HG02610 (cell line): ENCODE data around the gene MVP.

Experiments
- ATAC-seq: cut with Tn5 transposase; IDR thresholded peaks from one replicate; pipeline ENCODE4 v1.9.1; 2021; ENCODE audit warnings: mild to moderate bottlenecking, moderate library complexity; ENCODE audit not compliant: unreplicated experiment

Gene MVP

DNA sequence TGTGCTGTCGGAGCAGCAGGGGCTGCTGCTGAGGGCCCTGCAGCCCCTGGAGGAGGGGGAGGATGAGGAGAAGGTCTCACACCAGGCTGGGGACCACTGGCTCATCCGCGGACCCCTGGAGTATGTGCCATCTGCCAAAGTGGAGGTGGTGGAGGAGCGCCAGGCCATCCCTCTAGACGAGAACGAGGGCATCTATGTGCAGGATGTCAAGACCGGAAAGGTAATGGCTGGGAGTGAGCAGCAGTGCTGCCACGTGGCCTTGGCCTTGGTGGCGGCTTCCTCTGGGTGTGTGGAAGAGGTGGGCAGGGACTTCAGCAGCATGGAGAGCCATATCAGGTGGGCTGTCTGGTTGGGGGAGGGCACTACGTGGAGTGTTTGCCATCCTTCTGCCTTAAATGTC, 20.0 kb downstream of the MVP start:
- no peak for ATAC-seq

DNA sequence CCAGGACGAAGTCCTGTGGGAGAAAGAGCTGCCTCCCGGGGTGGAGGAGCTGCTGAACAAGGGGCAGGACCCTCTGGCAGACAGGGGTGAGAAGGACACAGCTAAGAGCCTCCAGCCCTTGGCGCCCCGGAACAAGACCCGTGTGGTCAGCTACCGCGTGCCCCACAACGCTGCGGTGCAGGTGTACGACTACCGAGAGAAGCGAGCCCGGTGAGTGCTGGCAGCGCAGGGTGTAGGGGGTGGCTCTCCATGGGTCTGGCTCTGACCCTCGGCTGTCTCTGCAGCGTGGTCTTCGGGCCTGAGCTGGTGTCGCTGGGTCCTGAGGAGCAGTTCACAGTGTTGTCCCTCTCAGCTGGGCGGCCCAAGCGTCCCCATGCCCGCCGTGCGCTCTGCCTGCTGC, 21.4 kb downstream of the MVP start:
- no peak for ATAC-seq

DNA sequence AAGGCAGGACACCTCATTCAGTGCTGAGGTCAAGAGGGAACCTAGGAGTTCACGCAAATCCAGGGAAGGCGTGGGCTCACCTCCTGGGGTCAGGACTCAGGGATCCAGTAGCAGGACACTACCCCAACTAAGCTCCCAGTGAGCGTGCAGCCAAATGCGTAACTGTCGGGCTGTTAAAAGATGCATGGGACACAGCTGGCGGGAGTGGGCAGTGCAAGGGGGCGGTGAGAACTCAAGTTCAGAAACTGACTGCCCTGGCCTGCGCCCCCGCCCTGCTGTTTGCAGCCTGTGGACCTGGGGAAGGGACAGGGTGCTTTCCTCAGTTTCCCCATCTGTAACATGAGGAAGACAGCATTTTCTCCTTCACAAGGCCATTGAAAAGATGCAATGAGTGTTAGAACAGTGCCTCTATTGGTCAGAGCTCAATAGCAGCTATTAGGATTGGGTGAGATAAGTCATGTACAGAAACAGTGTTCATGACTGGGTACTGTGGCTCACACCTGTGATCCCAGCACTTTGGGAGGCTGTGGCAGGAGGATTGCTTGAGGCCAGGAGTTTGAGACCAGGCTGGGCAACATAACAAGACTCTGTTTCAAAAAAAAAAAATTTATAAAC, 22.6 kb downstream of the MVP start:
- no peak for ATAC-seq

DNA sequence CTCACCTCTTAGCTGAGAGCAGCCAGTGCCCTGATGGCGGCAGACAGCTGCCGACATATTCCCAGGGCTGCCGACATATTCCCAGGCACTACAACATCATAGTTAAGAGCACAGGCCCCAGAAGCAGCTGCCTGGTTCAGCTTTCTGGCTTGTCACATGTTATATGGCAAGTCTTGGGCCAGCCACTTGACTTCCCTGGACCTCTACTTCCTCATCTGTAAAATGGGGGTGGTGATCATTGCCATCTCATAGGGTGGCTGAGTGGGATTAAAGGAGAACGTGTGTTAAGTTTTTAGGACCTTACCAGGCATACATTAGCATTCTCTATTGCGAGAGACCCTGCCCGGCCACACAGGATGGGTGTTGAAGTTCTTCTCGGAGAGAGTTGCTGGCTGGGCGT, 23.7 kb downstream of the MVP start:
- ATAC-seq: no peak

DNA sequence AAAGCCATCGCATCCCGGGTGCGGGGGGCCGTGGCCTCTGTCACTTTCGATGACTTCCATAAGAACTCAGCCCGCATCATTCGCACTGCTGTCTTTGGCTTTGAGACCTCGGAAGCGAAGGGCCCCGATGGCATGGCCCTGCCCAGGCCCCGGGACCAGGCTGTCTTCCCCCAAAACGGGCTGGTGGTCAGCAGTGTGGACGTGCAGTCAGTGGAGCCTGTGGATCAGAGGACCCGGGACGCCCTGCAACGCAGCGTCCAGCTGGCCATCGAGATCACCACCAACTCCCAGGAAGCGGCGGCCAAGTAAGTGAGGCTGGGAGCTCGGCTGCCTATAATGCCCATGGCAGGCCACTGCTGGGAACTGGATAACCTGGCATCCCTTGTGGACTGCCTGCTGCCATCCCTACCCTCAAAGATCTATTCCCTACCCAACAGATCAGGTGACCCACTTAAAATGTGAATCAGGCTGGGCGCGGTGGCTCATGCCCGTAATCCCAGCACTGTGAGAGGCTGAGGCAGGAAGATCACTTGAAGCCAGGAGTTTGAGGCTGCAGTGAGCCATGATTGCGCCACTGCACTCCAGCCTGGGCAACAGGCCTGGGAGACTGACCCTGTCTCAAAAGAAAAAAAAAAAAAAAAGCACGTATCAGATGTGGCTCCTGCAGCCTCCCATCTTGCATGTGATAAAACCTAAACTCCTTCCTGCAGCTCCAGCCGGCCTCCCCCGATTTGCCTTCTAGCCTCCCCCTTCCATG, 24.5 kb downstream of the MVP start:
- no peak for ATAC-seq

DNA sequence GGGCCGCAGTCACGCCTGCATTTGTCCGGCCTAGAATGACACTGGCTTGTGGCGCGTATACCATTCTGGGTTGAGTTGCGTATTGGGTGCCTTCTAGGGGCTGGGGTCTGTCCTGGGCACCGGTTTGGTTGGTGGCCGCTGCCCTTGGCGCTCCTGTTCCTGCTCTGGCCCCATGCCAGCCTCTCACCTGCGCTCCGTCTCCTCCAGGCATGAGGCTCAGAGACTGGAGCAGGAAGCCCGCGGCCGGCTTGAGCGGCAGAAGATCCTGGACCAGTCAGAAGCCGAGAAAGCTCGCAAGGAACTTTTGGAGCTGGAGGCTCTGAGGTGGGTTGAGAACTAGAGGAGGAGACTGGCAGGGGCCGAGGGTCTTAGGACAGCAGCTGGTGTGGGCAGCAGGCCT, 25.4 kb downstream of the MVP start:
- ATAC-seq: no peak

DNA sequence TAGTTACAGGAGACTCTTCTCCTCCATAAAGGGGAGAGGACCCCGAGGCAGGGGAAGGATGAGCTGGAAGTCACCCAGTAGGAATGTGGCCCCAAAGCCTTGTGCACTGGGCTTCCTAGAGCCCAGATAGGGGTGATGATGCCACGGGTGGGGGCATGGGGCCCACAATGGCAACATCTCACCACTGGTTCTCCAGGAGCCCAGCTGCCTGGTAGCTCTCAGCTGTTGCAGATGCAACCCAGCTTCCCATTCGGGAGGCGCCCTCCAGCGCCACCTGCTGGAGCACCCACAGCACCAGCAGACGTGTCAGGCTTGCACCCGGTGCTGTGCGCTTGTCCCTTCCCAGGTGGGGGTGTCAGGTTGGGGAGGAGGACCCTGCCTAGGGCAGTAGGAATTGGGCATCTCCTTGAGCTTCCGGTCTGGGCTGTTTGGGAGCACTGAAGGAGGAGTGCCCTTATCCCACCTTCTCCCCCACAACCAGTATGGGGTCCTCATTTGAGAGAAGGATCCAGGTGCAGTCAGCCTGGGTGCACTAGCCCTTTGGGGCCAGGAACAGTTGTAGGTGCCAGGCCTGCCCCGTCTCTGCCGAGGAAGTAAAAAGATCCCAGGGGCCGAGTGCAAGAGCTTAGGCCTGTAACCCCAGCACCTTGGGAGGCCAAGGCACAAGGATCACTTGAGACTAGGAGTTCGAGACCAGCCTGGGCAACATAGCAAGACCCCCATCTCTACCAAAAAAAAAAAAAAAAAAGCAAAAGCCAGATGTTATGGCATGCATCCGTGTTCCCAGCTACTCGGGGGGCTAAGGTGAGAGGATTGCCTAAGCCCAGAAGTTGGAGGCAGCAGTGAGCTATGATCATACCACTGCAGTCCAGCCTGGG, 28.4 kb downstream of the MVP start:
- no peak for ATAC-seq

DNA sequence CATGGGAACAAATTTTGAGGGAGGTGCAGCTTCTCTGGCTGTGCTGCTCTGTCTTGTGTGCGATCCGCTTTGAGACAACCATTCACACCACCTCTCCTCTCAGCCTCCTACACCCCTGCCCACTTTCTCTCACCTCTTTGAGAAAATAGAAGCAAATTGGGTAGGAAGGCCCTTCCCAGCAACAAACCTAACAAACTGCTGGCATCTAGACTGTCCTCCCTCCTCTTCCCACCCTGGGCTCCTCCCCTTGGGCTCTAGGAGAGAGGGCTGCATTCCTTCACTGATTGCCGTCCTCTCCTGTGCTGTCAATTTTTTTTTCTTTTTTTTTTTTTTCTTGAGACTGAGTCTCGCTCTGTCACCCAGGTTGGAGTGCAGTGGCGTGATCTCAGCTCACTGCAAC, 29.2 kb downstream of the MVP start:
- ATAC-seq: no peak

DNA sequence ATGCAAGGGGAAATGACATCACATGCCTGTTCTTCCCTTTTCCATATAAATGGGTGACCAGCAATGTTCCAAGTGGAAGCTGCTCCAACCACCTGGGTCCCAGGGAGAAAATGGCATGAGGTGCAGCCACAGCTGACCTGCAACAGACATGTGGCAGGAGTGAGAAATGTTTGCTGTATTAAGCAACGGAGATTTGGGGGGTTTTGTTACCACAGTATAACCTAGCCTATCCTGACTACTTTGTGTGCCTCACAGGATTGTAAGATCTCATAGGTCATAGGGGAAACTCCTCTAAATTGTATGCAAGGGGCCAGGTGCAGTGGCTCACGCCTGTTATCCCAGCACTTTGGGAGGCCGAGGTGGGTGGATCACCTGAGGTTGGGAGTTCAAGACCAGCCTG, 30.7 kb downstream of the MVP start:
- no peak for ATAC-seq

DNA sequence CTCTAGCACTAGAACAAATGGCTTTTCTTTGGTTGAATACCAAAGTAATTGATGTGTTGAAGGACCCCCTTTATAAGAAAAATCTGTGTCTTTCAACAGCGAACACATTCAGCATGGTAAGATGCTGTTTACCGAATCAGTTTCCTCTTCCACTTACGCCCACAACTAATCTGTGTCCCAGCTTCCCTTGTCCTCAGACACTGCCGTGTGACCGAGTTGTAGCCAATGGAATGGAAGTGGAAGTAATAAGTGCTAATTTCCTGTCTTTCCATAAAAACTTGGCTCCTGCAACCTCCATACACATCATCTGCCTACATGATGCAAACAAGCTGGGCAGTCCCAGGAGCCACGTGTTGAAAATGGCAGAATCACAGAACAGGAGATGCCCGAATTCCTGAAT, 32.4 kb downstream of the MVP start:
- ATAC-seq: no peak

DNA sequence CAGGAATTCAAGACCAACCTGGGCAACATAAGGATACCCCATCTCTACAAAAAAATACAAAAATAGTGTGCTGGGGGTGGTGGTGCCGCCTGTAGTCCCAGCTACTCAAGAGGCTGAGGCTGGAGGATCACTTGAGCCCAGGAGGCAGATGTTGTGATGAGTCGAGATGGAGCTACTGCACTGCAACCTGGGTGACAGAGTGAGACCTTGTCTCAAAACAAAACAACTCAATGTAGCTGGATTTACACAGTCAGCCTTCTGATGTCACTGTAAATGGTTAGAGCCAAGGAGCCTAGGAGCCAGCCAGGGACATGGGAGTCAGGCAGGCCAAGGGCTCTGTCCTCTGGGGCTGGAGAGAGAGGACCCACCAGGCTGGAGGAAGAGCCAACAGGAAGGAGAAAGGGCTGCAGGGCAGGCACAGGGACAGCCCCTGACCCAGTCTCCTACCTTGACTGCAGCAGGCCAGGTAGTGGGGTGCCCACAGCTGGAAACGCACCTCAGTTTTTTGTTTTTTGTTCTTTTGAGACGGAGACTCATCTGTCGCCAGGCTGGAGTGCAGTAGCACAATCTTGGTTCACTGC, 34.3 kb downstream of the MVP start:
- ATAC-seq: no peak

DNA sequence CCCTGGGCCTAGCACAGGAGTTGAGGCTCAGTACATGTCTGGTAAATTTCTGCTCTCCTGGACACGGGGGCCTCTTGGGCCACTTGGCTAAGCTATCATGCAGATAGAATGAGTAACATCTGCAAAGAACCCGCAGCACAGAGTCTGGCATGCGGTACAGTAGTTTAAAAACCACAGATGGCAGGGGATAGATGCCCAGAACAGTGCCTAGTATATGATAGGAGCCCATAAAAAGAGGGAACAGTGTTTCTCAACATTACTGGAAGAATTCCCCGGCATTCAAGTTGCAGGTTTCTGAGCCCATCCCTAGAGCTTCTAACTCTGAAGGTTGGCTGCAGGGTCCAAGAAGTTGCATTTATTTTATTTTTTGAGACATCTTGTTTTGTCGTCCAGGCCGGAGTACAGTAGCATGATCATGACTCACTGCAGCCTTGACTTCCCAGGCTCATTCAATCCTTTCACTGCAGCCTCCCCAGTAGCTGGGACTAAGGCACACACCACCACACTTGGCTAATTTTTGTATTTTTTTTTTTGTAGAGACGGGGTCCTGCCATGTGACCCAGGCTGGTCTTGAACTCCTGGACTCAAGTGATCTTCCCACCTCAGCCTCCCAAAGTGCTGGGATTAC, 37.0 kb downstream of the MVP start:
- no peak for ATAC-seq

DNA sequence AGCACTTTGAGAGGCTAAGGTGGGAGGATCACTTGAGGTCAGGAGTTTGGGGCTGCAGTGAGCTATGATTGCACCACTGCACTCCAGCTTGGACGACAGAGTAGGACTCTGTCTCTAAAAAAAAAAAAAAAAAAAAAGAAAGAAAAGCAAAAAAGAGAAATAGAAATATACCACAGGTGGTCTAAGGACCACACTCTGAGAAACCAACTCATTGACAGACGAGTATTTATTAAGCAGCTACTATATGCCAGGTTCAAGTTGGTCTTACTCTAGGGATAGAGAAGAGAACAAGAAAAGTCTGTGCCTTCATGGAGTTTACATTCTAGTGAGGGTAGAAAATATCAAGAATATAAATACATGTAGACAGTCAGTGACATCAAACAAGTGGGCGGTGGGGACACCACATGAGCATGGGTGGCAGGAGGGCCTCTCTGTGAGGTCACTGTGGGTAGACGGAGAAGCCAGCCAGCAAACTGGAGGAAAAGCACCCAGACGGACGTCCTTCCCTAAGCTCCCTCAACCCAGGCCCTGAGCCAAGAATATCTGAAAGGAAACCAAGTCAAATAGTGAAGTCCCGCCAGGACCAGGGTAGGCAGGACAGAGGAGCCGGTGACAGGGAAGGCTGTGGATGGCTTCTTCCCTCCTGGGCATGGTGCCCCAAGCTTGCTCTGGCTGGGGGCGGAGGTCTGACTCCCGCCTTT, 38.0 kb downstream of the MVP start:
- ATAC-seq: no peak

DNA sequence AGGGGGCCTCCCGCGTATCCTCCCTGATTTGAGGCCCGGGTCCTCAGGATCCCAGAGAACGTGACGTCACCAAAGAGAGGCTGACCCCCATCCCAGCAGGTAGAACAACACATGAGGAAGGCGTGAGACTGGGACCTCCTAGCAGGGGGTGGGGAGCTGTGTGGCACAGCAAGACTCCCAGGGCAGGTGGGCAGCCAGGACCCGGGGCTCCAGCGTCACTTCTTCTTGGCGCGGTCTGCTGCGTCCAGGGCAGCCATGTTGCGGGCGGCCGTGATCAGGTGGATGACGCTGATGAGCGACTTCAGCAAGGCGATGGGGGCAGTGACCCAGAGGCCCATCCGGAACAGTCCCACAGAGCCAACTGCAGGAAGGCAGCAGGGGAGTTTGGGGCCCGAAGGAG, 38.7 kb downstream of the MVP start:
- ATAC-seq: no peak

DNA sequence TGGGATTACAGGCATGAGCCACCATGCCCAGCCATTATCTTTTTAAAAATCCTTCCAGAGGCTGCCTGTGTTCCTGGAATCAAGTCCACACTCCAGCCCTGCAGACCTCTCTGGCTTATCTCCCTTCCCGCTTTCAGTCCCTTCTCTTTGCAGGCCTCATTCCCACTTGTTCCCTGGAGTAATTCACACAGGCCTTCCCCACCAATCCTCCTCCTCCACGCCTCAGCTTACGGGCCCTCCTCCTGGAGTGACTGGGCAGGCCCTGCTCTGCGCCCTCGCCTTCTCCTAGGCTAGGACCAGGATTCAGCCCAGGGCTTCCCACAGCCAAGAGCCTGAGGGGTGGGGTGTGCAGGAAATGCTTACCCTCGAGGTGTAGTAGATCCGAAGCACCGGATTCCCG, 40.0 kb downstream of the MVP start:
- ATAC-seq: no peak

DNA sequence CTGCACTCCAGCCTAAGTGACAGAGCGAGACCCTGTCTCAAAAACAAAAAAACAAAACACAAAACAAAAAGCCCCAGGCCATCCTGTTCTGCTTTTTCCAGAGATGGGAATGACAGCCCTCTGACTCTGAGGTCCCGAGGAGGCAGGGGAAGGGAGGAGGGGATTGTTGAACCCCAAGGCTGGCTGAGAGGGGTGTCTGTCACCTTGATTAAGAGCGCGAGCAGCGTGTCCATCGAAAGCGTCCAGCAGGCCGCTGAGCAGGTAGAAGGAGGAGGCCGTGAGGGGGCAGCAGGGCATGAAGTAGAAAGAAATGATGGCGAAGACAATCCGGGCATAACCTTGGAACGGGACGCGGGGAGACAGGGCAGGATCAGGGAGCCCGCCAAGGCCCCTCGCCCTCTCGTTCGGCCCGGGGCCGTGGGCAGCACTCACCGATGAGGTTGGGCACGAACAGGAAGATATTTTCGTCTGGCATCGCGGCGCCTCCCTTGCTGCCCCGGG, 42.2 kb downstream of the MVP start:
- no peak for ATAC-seq

DNA sequence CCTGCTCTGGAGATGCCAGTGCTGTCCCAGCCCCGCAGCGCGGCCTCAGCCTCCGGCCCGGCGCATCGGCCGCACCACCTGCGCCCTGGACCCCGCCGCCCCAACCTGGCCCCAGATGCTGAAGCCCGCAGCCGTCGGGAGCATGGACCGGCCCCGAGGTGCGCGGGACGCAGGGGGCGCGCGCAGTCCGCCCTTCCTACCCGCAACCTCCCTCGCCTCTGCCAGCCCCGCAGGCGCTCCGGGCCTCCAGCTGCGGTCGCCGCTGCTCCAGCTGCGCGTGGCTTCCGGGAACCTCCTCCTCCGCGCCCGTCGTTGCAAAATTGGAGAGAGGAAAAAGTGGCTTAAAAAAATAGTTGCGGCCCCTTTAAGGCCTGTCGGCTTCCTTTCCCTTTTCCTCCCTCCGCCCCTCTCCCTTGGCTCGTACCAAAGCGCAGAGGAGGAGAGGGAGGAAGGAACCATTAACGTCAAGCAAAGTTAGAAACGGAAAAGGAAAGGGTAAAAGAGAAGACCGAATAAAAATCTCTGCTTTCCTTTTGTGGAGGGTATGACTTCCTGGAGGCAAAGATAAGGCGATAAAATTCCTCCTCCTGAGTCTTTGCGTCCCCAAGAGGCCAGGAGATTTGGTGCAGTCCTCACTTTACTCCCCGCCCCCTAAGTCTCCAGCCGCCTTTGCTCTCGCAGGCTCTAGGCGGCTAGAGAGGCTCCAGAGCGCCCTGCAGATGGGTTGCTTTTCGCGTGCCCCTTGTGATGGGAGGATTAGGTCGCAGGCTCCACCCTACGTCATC, 42.8 kb downstream of the MVP start, which contains the start of gene CDIPT:
Gene CDIPT, minus strand, starts transcription at position 343 of the 785 bp plus-strand sequence. CDS start 369 bp downstream, outside the sequence.
- peak; percentile 96 for ATAC-seq

DNA sequence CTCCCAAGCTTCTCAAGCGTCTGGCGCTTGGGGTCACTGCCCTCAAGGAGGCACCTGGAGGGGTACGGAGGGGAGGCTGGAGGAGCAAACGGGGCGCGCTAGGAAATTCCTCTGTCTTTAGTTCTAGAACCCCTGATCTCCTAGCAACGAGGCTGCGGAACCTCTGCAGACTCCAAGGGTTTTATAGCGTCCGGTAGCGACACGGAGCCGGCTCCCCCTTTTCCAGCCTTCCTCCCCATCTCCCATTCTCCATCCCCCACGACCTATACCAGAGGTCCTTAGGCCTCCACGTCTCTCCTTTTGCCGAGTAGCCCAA, 43.4 kb downstream of the MVP start:
- ATAC-seq: no peak

DNA sequence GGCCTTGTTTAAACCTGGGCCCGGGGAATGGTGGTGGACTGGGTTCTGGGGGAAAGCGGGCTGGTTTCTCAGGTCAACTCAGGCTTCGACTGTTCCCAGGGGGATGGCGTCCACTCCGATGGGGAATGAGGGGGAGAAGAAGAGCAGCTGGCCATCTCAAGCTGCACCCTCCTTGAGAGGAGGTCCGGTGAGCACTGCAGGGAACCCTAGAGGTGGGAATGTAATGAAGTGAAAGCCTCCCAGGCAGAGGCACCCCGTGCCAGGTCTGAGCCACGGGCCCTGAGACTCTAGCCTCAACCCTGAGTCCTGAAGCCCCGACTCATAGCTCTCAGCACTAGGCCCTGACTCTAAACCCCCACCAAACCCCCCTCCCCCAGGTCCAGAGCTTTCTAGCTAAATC, 43.9 kb downstream of the MVP start:
- ATAC-seq: no peak
